ENCODE measurements around the gene KREMEN1.
"Not testable (repeated sequence)": the region's sequence is repeated elsewhere in the genome, so short reads cannot be mapped to it uniquely, and the experiment has no call there.

KREMEN1 gene, protein sequence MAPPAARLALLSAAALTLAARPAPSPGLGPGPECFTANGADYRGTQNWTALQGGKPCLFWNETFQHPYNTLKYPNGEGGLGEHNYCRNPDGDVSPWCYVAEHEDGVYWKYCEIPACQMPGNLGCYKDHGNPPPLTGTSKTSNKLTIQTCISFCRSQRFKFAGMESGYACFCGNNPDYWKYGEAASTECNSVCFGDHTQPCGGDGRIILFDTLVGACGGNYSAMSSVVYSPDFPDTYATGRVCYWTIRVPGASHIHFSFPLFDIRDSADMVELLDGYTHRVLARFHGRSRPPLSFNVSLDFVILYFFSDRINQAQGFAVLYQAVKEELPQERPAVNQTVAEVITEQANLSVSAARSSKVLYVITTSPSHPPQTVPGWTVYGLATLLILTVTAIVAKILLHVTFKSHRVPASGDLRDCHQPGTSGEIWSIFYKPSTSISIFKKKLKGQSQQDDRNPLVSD

DNA sequence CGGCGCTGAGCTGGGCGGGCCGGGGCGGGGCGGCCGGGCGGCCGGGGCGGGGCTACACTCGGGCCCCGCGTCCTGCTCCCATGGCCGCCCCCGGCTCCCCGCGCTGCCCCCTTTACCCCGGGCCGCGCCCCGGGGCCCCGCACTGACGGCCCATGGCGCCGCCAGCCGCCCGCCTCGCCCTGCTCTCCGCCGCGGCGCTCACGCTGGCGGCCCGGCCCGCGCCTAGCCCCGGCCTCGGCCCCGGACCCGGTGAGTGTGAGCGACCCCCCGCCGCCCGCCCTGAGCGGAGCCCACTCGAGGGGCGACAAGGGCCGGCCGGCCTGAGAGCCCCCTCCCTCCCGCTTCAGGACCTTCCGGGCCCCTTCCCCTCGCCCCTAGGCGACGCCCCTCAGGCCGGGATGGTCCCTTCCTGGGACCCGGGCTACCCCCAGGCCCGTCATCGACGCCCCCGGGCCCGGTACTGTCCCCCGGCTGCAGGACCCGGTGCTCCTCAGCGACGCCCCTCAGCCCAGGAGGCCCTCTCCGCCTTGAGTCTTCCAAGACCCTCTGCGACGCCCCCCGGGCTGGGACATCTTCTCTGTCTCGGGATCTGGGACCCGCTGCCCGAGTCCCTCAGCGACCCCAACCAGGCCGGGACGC is at the start of gene KREMEN1:
TSS of gene KREMEN1 (plus strand) at position 57 of the 639 bp plus-strand sequence. CDS start at position 153, 96 bp downstream.
- DNase-seq (ENCODE audit: low read depth): no peak

DNA sequence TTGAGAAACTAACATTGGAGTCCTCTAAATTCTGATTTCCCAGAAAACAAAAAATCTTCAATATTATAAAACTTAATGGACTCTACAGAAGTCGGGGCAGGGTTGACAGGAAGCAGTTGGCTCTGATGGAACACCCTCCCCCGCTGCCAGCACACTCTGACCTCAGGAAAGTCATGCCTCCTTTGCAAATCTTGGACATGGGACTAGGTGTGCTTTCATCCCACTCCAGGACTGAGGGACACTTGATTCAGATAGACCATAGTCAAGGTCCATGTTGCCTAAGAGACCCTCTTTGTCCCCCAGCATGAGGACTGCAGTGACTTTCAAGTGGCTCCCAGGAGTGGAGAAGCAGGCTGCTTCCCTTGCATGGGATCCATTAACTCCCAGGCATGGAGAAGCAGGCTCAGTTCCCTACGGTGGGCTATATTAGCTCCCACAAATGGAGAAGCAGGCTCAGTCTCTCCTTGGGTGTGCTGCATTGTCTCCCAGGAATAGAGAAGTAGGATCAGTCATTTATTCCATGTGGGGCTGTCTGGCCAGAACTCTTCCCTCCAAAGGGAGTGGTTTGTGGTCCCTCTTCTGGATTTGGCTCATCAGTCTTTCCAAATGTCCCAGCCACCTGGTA is 49.6 kb upstream of the KREMEN1 start:
- DNase-seq (ENCODE audit: low read depth): no peak

DNA sequence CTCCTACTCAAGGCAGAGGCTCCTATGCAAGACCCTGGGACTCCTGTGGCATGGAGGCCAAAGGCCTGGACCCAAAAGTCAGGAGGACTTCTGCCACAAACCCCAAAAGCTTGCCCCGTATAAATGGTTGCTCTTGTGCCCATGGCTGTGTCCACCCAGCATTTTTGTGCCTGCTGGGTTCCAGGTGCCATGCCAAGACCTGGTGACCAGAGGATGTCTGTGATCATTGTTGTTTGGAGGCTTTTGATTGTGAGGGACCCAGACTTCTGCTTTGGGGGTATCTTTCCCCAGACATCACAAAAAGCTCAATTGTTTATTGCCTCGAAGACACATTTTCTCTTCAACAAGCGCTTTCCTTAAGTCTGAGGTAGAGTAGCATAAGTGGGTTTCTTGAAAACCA is 46.3 kb upstream of the KREMEN1 start:
- no peak for DNase-seq (ENCODE audit: low read depth)

DNA sequence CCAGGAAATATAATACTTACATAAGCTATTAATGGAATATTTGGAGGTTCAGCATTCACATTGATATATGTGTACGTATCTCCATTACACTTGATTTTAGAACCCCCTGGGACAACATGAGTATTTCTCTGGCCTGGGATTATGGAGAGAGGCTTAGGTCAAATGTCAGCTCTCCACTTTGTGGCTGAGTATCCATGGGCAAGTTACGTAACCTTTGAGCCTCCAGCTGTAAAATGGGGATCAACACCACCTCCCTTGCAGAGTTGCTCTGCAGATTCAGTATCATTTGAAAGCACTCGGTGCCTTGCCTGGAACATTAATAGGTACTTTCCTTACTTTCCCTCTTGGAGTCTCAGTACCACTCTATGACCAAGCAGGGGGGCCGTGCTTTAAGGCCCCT is 44.4 kb upstream of the KREMEN1 start:
- no peak for DNase-seq (ENCODE audit: low read depth)

DNA sequence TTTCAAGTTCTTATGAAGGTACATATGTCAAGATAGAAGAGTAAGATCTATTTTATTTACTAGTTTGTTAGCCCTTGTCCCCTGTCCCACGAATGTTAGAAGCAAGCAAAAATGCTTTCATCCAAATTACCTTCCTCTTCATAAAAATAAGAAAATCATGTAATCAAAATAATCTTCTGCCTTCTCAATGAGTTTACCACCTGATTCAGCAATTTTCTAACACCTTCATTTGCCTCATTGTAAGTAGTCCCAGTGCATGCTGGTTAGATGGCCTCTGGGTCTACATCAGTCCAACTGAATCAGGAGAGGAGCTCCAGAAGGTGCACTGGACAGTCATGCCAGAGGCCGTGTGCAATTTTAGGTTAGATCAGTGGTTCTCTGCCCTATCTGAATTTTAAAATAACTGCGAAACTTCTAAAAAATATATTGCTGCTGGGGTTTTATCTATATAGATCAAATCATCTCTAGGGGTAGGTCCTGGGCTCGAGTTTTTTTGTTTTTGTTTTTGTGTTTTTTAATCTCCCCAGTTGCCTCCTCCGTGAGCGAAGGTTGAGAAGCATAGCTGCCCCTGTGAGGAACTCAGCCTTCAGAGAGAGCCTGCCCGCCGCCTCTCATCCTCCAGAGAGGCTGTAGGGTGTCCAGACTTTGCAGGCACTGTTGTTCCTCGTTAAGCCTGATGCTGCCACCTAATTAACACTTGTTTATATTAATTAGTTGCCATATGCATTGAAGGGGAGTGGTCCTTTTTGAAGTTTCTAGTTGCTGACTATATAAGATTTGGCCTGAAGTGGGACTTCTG is 43.4 kb upstream of the KREMEN1 start:
- no peak for DNase-seq (ENCODE audit: low read depth)

DNA sequence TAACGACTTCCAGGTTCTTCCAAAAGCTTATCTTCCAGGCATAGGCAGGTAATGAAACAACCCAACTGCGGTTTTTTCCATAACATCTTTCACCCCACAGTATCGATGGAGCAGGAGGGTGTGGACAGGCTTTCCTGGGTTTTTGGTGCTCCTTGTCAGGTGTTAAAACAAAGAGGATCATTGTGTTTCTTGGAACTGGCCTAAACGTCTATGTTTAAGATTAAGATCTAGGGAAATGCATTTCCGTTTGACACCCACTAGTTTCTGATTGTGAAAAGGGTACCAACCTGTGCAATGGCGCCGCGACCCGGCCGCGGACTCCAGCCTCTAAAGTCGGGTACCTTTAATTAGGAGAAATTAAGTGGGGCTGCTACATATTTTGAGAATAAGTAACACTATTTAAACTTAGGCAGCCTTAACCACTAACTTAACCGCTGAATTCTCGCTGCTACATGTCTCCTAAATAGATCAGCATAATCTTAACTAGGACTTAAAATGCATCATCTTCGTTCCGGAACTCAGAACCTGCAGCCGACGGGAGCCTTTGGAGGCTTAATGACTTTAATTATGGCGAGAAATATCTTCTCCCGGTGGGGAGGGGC is 42.7 kb upstream of the KREMEN1 start:
- no peak for DNase-seq (ENCODE audit: low read depth)

DNA sequence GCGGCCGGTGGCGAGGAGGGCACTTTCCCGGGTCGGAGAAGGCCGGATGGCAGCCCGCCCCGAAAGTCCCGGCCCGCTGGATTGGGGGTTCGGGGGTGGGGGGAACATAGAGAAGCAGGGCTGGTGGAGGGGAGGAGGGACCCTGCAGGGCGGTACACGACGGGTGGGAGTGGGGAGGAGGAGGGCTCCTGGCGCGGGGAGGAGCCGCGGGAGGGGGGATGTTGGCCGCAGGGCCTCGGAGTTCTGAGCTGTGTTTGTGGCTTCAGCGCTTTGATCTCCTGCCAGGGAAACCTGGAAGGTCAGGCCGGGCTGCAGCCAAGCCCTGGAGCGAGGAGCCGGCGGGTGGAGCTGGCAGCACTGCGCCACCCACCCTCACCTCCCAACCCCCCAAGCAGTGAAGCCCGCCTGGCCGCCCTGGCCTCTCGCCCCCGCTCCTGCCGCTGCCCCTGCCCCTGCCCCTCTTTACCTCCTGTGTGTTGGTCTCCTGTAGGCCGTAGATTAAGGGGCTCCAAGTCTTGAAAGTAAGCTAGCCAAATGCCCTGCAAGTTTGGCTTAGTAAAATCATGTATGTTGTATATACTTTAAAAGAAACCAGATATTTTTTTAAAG is 42.1 kb upstream of the KREMEN1 start:
- no peak for DNase-seq (ENCODE audit: low read depth)

DNA sequence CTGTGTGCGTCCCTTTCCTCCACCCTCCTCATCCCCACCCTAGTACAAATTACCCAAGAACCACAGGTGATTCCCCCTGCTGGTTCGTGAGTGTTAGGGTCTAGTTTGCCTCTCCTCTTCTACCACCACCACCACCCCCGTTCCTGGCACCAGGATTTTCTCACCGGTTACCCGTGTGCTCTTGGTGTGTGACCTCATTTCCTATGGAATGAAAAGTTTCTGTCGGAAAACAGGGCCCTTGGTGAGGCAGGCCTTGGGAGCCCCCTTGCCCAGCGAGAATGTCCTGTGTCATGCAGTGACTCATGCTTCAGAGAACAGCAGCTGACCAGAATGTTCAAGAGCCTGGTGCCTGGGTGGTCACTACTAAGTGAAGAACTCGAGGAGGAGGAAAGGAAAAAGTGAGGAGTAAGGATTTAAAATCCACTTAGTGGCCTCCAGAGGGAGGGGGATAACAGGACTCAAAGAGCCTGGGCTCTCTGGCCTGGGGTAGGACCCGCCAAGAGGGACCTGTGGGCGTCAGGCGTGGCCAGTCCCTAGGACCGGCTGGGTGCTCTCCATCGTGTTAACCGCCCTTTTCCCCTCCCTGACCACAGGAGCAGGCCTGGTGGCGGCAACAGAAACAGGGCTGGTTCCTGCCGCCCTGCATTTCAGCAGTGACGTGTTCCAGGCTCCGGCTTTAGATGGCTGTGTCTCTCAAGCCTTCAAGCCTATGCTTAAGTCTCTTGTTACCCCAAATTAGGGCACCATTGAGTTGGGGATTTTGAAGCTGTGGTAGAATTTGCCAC is 41.4 kb upstream of the KREMEN1 start:
- DNase-seq (ENCODE audit: low read depth): no peak

DNA sequence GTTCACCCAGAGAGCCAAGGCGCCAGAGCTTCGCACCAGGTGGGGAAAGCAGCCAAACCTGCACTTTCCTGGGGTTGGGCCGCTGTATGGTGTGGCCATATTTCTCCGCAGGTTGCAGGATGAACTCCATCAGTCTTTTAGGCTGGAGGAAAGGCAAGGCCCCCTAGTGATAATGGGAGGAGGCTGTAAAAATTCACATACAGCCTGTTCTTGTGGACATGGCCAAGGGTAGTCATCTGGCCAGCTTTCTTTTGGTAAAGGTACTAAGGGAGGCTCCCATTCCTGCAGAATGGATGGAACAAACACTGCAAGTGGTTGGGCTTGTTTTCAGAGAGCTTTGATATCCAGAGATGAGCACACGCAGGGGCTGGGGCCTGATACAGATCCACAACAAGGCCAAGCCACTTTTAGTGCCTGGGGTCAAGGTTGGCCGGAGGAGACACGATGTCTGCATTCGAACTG is 40.8 kb upstream of the KREMEN1 start:
- no peak for DNase-seq (ENCODE audit: low read depth)

DNA sequence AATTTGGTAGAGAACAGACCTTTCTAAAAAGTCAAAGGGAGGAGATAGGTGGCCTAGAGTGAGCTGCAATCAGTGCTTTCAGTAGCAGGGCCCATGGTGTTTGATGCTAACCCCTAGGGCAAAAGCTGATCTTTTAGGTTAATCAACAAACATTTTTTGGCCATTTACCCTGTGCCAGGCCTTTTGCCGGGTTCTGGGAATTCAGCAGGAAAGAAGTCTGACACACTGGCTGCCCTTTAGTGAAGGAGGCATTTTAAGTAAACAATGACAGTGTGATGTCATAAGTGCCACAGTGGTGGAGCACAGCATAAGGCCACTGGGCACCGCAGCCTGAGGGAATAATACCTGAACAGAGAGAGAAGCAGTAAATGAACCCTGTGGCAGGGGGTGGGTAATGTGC is 40.3 kb upstream of the KREMEN1 start:
- DNase-seq (ENCODE audit: low read depth): no peak

DNA sequence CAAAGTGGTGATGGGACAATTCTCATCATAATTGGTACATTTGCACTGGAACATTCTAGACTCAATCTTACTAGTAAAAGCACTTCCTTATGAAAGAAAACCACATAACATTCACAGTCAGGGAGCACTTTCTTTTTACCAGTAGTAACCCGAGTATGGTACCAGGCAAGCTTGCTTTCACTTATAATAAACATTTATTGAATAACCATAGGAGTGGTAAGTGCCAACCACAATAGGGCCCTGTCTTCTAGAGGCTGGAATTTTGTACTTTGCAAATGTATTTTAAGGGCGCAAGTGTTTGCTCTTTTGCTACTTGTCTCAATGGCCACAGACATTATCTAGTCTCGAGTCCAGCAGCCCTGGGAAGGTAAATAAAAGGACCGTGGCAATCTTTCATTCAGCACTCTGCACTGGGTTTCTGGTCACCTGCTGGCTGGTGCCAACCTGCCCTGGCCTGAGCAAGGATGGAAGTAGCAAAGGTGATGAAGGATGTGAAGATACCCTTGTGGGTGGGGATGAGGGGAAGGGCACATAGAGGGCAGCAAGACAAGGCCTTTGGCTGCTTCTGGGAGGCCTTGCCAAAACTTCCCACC is 35.4 kb upstream of the KREMEN1 start:
- no peak for DNase-seq (ENCODE audit: low read depth)

DNA sequence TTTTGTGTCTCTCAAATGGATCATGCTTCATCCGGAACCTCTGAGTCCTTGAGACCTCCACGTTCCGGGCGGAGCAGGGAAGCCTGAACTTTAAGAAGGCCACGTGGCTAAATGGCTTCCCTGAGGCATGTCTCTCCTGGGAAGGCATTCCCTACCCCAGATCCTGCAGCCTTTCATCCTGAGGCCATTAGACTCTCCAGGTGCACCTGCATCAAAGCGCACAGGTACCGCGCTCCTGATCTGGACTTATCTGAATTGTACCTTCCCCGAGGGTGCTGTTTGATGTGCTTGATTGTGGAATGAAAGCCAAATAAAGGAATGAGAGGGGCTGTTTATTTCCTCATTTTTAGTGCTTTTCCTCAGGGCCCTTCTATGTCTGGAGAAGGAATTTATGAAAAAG is 33.7 kb upstream of the KREMEN1 start:
- no peak for DNase-seq (ENCODE audit: low read depth)

DNA sequence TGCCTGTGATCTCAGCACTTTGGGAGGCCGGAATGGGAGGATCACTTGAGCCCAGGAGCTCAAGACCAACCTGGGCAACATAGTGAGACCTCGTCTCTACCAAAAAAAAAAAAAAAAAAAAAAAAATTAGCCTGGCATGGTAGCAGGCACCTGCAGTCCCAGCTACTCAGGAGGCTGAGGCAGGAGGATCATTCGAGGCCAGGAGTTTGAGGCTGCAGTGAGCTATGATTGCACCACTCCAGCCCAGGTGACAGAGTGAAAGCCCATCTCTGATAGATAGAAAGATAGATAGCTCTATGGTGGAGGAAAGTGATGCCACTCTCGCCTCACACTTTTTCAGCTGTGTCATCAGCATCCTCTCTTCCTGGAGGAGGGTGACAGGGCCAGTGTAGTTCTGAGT is 33.2 kb upstream of the KREMEN1 start:
- DNase-seq (ENCODE audit: low read depth): not testable (repeated sequence)

DNA sequence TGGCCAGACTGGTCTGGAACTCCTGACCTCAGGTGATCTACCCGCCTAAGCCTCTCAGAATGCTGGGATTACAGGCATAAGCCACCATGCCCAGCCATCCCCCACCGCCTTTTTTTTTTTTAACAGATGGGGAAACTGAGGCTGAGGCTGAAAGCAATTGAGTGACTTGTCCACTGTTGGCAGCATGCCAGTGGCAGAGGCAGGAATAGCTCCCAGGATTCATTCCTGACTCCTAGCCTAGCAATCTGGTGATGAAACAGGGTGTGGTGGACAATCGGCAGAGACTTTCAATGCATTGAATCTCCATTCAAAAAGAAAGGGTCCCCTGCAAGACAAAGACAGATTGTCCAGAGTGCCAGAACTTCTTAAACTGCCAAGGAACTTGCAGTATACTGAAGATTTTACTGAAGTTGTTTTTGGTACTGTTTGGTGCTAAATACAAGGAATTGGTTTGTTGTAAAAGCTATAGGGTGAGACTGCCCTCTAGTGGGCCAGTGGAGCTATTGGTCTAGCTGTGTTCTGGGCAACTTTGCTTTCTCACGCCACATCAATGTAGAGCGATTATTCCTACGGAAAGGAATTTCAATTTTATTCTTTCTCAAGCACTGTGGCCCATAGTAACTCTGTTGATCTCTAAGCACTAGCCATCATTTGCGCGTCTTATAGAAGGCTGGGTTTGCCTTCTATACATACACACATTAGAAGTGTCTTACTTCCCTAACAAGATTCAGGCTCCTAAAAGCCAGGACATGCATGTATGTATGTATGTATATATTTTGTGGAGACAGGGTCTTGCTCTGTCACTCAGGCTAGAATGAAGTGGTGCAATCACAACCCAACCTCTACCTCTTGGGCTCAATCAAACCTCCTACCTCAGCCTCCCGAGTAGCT is 32.2 kb upstream of the KREMEN1 start:
- peak; percentile 31 for DNase-seq (ENCODE audit: low read depth)

DNA sequence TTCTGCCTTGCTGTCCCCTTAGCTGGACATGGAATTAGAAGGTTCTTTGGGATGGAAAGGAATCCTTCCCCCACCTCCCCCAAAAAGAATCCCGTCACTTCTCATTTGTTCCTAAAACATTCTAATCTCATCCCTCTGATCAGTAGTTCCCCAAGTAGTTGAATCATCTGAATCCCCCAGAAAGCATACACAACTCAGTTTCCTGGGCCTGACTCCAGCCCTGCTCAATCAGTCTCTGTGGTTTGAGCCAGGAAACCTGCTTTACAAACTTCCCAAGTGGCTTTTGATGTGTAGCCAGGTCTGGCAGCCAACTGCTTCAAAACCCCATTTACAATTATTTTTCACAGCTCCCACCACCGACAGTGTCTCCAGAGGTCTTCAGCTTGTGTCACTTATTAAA is 31.4 kb upstream of the KREMEN1 start:
- DNase-seq (ENCODE audit: low read depth): no peak

DNA sequence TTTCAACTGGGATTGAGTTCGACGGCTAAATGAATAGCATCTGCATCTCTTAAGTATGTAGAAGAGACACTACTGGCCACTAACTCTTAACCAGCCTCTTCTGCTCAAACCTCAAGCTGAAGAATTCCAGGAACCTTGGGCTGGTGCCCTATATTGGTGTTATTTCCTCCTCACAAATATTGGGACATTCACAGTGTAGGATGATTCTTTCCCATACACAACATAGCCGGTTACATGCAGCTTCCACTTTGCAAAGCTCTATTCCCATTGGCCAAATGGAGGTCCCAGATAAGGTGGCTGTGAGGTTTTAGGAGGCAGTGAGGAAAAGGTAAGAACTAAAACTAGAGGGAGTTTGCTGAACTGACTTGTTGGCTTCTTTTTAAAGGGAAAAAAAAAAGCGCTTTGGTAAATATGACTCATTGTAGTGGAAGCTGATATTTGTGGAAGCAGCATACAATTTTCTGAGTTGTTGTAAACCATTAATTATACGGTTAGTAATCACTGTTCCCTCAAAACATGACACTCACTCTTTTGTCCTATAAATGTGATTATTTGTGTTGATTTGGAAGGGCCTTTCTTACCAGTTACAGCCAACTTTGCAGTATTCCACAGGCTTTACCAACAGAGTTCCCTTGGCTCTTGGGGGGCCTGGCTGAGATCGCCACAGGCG is 28.8 kb upstream of the KREMEN1 start:
- DNase-seq (ENCODE audit: low read depth): no peak

DNA sequence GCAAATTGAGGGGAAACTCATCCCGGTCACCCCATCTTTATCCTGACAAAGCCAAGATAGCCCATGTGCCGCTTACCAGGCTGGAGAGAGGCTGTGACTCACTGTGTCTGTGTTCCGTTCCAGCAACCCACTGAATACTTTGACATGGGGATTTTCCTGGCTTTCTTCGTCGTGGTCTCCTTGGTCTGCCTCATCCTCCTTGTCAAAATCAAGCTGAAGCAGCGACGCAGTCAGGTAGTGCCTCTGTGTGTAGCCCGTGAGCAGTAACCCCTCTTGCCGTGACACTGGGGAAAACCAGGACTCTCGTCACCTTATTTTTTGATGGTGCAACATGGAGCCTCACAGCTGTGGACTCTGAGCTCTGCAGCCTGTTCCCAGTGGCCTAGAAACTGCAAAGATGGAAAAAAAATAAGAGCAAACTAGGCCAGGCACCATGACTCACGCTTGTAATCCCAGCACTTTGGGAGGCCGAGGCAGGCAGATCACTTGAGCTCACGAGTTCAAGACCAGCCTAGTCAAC is 28.1 kb upstream of the KREMEN1 start:
- no peak for DNase-seq (ENCODE audit: low read depth)
